H9 (cell line): ENCODE data around the gene ZMYND12. TPM values are rescaled to one million over a fixed set of nuclear protein-coding genes. Genes with fewer than 3 reads are reported as not detected.

ENCODE experiments used
- DNase-seq: peaks from one replicate; pipeline ENCODE4 v3.0.0-alpha.2; 2017
- H2AFZ ChIP-seq: one replicate; pipeline ENCODE4 v1.6.1; 2013; ENCODE audit warnings: mild to moderate bottlenecking, low read length, control low read depth, moderate library complexity
- H2AK5ac ChIP-seq: 2 replicates; pipeline ENCODE4 v1.6.1; 2013; ENCODE audit warnings: low read length, control low read depth, mixed read lengths; ENCODE audit not compliant: insufficient read length
- H2BK120ac ChIP-seq: one replicate; pipeline ENCODE4 v1.6.1; 2013; ENCODE audit warnings: low read depth, mild to moderate bottlenecking, low read length, control low read depth, inconsistent platforms; ENCODE audit not compliant: poor library complexity, severe bottlenecking
- H2BK12ac ChIP-seq: 2 replicates; pipeline ENCODE4 v1.6.1; 2013; ENCODE audit warnings: low read length, control low read depth, mixed read lengths, low read depth; ENCODE audit not compliant: insufficient read length
- H2BK15ac ChIP-seq: 2 replicates; pipeline ENCODE4 v1.6.1; 2013; ENCODE audit warnings: low read depth, low read length, control low read depth
- H2BK20ac ChIP-seq: one replicate; pipeline ENCODE4 v1.6.1; 2013; ENCODE audit warnings: low read depth, mild to moderate bottlenecking, low read length, control low read depth, inconsistent platforms; ENCODE audit not compliant: poor library complexity, severe bottlenecking
- H2BK5ac ChIP-seq: 2 replicates; pipeline ENCODE4 v1.6.1; 2013; ENCODE audit warnings: low read length, control low read depth, mixed read lengths; ENCODE audit not compliant: insufficient read length
- H3K14ac ChIP-seq: 2 replicates; pipeline ENCODE4 v1.6.1; 2013; ENCODE audit warnings: low read length, control low read depth; ENCODE audit not compliant: insufficient read depth
- H3K18ac ChIP-seq: 2 replicates; pipeline ENCODE4 v1.6.1; 2013; ENCODE audit warnings: low read depth, mild to moderate bottlenecking, mixed read lengths, low read length, control low read depth; ENCODE audit not compliant: insufficient read length
- H3K23ac ChIP-seq: 2 replicates; pipeline ENCODE4 v1.6.1; 2013; ENCODE audit warnings: low read length, control low read depth, mixed read lengths, low read depth; ENCODE audit not compliant: insufficient read length
- H3K23me2 ChIP-seq: 2 replicates; pipeline ENCODE4 v1.6.1; 2013; ENCODE audit warnings: low read depth, mild to moderate bottlenecking, mixed read lengths, low read length, control low read depth; ENCODE audit not compliant: insufficient read length, poor library complexity, severe bottlenecking
- H3K27ac ChIP-seq: 2 replicates; pipeline ENCODE4 v1.5.1; 2013; ENCODE audit warnings: low read length, control low read depth, mixed read lengths, low read depth; ENCODE audit not compliant: insufficient read length
- H3K27me3 ChIP-seq: 2 replicates; pipeline ENCODE4 v1.6.1; 2013; ENCODE audit warnings: low read length, control low read depth, inconsistent platforms; ENCODE audit not compliant: insufficient read depth
- H3K4ac ChIP-seq: 2 replicates; pipeline ENCODE4 v1.6.1; 2013; ENCODE audit warnings: low read depth, mild to moderate bottlenecking, control low read depth, inconsistent platforms, low read length, moderate library complexity
- H3K4me1 ChIP-seq: 2 replicates; pipeline ENCODE4 v1.6.1; 2013; ENCODE audit warnings: low read length, control low read depth, inconsistent platforms; ENCODE audit not compliant: insufficient read depth
- H3K4me2 ChIP-seq: 2 replicates; pipeline ENCODE4 v1.6.1; 2013; ENCODE audit warnings: low read length, control low read depth, mixed read lengths; ENCODE audit not compliant: insufficient read length, insufficient read depth
- H3K56ac ChIP-seq: 2 replicates; pipeline ENCODE4 v1.6.1; 2013; ENCODE audit warnings: low read depth, mild to moderate bottlenecking, mixed read lengths, low read length, control low read depth; ENCODE audit not compliant: insufficient read length
- H3K79me1 ChIP-seq: 2 replicates; pipeline ENCODE4 v1.6.1; 2013; ENCODE audit warnings: low read depth, mild to moderate bottlenecking, moderate library complexity, low read length, control low read depth, inconsistent platforms; ENCODE audit not compliant: insufficient read depth, poor library complexity, severe bottlenecking
- H3K79me2 ChIP-seq: 2 replicates; pipeline ENCODE4 v1.6.1; 2013; ENCODE audit warnings: low read length, control low read depth, inconsistent platforms; ENCODE audit not compliant: insufficient read depth
- H3K9ac ChIP-seq: 2 replicates; pipeline ENCODE4 v1.6.1; 2013; ENCODE audit warnings: low read length, control low read depth, mixed read lengths; ENCODE audit not compliant: insufficient read length; ENCODE audit errors: extremely low read depth
- H3K9me3 ChIP-seq: one replicate; pipeline ENCODE4 v1.6.1; 2013; ENCODE audit warnings: low read depth, low read length, inconsistent platforms; ENCODE audit not compliant: control insufficient read depth
- H3T11ph ChIP-seq: one replicate; pipeline ENCODE4 v1.6.1; 2013; ENCODE audit warnings: mild to moderate bottlenecking, low read length, control low read depth, inconsistent platforms
- H4K20me1 ChIP-seq: one replicate; pipeline ENCODE4 v1.6.1; 2013; ENCODE audit not compliant: control insufficient read depth, insufficient read length, insufficient read depth
- H4K5ac ChIP-seq: 2 replicates; pipeline ENCODE4 v1.6.1; 2013; ENCODE audit warnings: low read depth, mild to moderate bottlenecking, mixed read lengths, low read length, control low read depth; ENCODE audit not compliant: insufficient read length
- H4K8ac ChIP-seq: replicated peaks from 2 replicates; pipeline ENCODE4 v1.6.1; 2013; ENCODE audit warnings: low read length, control low read depth, mixed read lengths, low read depth; ENCODE audit not compliant: insufficient read length
- H4K91ac ChIP-seq: 2 replicates; pipeline ENCODE4 v1.6.1; 2013; ENCODE audit warnings: low read depth, mild to moderate bottlenecking, moderate library complexity, mixed read lengths, low read length, control low read depth; ENCODE audit not compliant: insufficient read length
- H3K27ac Mint-ChIP-seq, 3 experiments: 2 replicates in 2 of 3; 3 replicates in 1 of 3; pipeline ENCODE4 v1.8.0; 2020 to 2021; ENCODE audit warnings: mixed read lengths in 3 of 3, mild to moderate bottlenecking in 1 of 3, moderate library complexity in 1 of 3
- H3K27me3 Mint-ChIP-seq: 2 replicates; pipeline ENCODE4 v1.8.0; 2021; ENCODE audit warnings: low read depth, mild to moderate bottlenecking, moderate library complexity, mixed read lengths
- H3K36me3 Mint-ChIP-seq, 3 experiments: 2 replicates in 2 of 3; 3 replicates in 1 of 3; pipeline ENCODE4 v1.8.0; 2020 to 2021; ENCODE audit warnings: low read depth in 3 of 3, mixed read lengths in 3 of 3; ENCODE audit not compliant: insufficient read depth in 1 of 3
- H3K4me1 Mint-ChIP-seq, 2 experiments: 2 replicates each; pipeline ENCODE4 v1.8.0; 2020; ENCODE audit warnings: mixed read lengths in 2 of 2
- H3K4me3 Mint-ChIP-seq, 2 experiments: 2 replicates in 1 of 2; 3 replicates in 1 of 2; pipeline ENCODE4 v1.8.0; 2020 to 2021; ENCODE audit warnings: mild to moderate bottlenecking in 2 of 2, mixed read lengths in 2 of 2, moderate library complexity in 1 of 2
- H3K9me3 Mint-ChIP-seq, 2 experiments: 2 replicates in 1 of 2; 3 replicates in 1 of 2; pipeline ENCODE4 v1.8.0; 2020; ENCODE audit warnings: mild to moderate bottlenecking in 2 of 2, mixed read lengths in 2 of 2, moderate library complexity in 1 of 2
- WGBS: extraction: QIAGEN DNeasy Blood & Tissue Kit; methylation state at CpG from one replicate; pipeline ENCODE4 v1.1.7; 2013; ENCODE audit warnings: missing lambda C conversion rate, low lambda C conversion rate, mixed read lengths; ENCODE audit not compliant: insufficient read length; ENCODE audit errors: extremely low coverage; 5-methylcytosine and 5-hydroxymethylcytosine counted together
- long read RNA-seq: library from polyadenylated mRNA; unstranded; transcript quantifications from one replicate; pipeline ENCODE4 v2.0.0, GENCODE V29; 2020
- total RNA-seq: library from RNA; stranded (reverse); gene quantifications from 2 replicates; pipeline ENCODE4 v1.2.1, GENCODE V29; 2021
- TF ChIP-seq, protein P1 (sequence below): fragments of 200-600 bp; sonication (generic); conservative IDR thresholded peaks from 3 replicates; pipeline ENCODE4 v1.8.0; 2021; ENCODE audit warnings: antibody characterized with exemption, mild to moderate bottlenecking

The ZMYND12 gene, protein sequence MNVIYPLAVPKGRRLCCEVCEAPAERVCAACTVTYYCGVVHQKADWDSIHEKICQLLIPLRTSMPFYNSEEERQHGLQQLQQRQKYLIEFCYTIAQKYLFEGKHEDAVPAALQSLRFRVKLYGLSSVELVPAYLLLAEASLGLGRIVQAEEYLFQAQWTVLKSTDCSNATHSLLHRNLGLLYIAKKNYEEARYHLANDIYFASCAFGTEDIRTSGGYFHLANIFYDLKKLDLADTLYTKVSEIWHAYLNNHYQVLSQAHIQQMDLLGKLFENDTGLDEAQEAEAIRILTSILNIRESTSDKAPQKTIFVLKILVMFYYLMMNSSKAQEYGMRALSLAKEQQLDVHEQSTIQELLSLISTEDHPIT
- 0.42 and 0.55 TPM in 2 replicates for total RNA-seq
- long read RNA-seq: 0 reads

GRCh38 chr1:42456010-42456753 lies at the start of gene ZMYND12, which contains the start of gene PPCS:
Gene ZMYND12, minus strand, starts transcription at chr1:42456022. Its CDS starts 25 bp downstream, at chr1:42455997.
Gene PPCS, plus strand, starts transcription at chr1:42456543. Its CDS starts 23 bp downstream, at chr1:42456566.
- no peaks in the 10 kb centered on the region for H3K4me1 ChIP-seq
- H3K4me3 Mint-ChIP-seq: peak within 1 kb of the TSS; percentile 77 to 94
- WGBS: no CpG with 5 or more reads among the region's 66 CpGs

More at GRCh38 chr1:42456010-42456753, at the start of gene ZMYND12, which contains the start of gene PPCS:
- H3K56ac ChIP-seq: no peak within 1 kb of the TSS
- peak; percentile 87 for DNase-seq
- peaks cover 4% of the 10 kb centered on the region for H3K23me2 ChIP-seq
- H4K20me1 ChIP-seq: no peaks in the 10 kb centered on the region
- no peak within 1 kb of the TSS for H3T11ph ChIP-seq
- no peaks in the 10 kb centered on the region for H3K9me3 Mint-ChIP-seq
- H3K9ac ChIP-seq: peak within 1 kb of the TSS; percentile 37
- no peak within 1 kb of the TSS for H4K91ac ChIP-seq
- H3K79me2 ChIP-seq: no peaks in the 10 kb centered on the region
- H2BK20ac ChIP-seq: no peak within 1 kb of the TSS
- no peaks in the 10 kb centered on the region for H3K79me1 ChIP-seq
- no peak within 1 kb of the TSS for H4K5ac ChIP-seq
- H2BK120ac ChIP-seq: no peak within 1 kb of the TSS
- no peaks in the 10 kb centered on the region for H3K27me3 ChIP-seq
- H3K27me3 Mint-ChIP-seq: peaks cover 2% of the 10 kb centered on the region; the same call in 1 of the 2 replicates
- peak within 1 kb of the TSS; percentile 7 for H2AFZ ChIP-seq
- peaks cover 17 to 23% of the 10 kb centered on the region in 2 experiments for H3K4me1 Mint-ChIP-seq
- no peak within 1 kb of the TSS for H2AK5ac ChIP-seq
- no peak within 1 kb of the TSS for H2BK5ac ChIP-seq
- no peak within 1 kb of the TSS for H3K27ac ChIP-seq
- peak within 1 kb of the TSS; percentile 49; the same call in 1 of the 2 replicates for H3K14ac ChIP-seq
- H3K36me3 Mint-ChIP-seq: peaks cover 6 to 27% (median 22%) of the 10 kb centered on the region in 3 experiments; a peak in 6 of 7 replicates
- peak within 1 kb of the TSS; percentile 75 for H3K4me2 ChIP-seq
- H3K9me3 ChIP-seq: no peaks in the 10 kb centered on the region
- no peak within 1 kb of the TSS for H2BK15ac ChIP-seq
- no peak within 1 kb of the TSS for H4K8ac ChIP-seq
- peak within 1 kb of the TSS; percentile 70 for H3K18ac ChIP-seq
- TF ChIP-seq, protein P1, sequence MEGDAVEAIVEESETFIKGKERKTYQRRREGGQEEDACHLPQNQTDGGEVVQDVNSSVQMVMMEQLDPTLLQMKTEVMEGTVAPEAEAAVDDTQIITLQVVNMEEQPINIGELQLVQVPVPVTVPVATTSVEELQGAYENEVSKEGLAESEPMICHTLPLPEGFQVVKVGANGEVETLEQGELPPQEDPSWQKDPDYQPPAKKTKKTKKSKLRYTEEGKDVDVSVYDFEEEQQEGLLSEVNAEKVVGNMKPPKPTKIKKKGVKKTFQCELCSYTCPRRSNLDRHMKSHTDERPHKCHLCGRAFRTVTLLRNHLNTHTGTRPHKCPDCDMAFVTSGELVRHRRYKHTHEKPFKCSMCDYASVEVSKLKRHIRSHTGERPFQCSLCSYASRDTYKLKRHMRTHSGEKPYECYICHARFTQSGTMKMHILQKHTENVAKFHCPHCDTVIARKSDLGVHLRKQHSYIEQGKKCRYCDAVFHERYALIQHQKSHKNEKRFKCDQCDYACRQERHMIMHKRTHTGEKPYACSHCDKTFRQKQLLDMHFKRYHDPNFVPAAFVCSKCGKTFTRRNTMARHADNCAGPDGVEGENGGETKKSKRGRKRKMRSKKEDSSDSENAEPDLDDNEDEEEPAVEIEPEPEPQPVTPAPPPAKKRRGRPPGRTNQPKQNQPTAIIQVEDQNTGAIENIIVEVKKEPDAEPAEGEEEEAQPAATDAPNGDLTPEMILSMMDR: no peak
- no peak within 1 kb of the TSS for H3K4ac ChIP-seq
- H3K27ac Mint-ChIP-seq: peak within 1 kb of the TSS; percentile 66 to 94 (median 88)
- H2BK12ac ChIP-seq: no peak within 1 kb of the TSS
- no peak within 1 kb of the TSS for H3K23ac ChIP-seq
